Endothelial cell of umbilical vein (primary cell): ENCODE results near the gene FHOD3. TPM values are rescaled to one million over a fixed set of nuclear protein-coding genes. Genes with fewer than 3 reads are reported as not detected.

ENCODE experiments used
- BruUV-seq: library from RNA; stranded (reverse); fragments of 400-500 nt; replicated peaks from 2 replicates; lab custom pipeline; 2021; lab: Mats Ljungman, UMichigan
- CTCF ChIA-PET: fragments of 300-600, 350-600 bp; sonication (Branson Sonifier 250); formaldehyde crosslinking; loops from one replicate; lab custom pipeline; 2021; ENCODE audit warnings: antibody characterized with exemption, inconsistent platforms; lab: Charles Lee
- POLR2A ChIA-PET: fragments of 300-600, 350-600 bp; sonication (Branson Sonifier 250); formaldehyde crosslinking; loops from one replicate; lab custom pipeline; 2021; ENCODE audit warnings: antibody characterized with exemption, inconsistent platforms; lab: Charles Lee
- DNase-seq: peaks from one replicate; pipeline ENCODE4 v3.0.0-alpha.2; 2011; ENCODE audit warnings: low read depth, low spot score
- FAIRE-seq: peaks from 2 replicates; lab custom pipeline; 2011; peaks lifted over from hg19 to GRCh38; lab: Jason Lieb, UNC
- H2AFZ ChIP-seq: 2 replicates; pipeline ENCODE4 v1.6.0; 2012; ENCODE audit warnings: low read depth, low read length, control low read depth, inconsistent platforms
- H3K27ac ChIP-seq: 2 replicates; pipeline ENCODE4 v1.5.1; 2011; ENCODE audit warnings: low read depth, mild to moderate bottlenecking, control low read depth, low read length, moderate library complexity; ENCODE audit not compliant: insufficient read depth
- H3K27me3 ChIP-seq, 2 experiments: 2 replicates each; pipeline versions ENCODE4 v1.6.0 to v1.6.1; 2011; ENCODE audit warnings: low read length in 2 of 2, mixed read lengths in 1 of 2; ENCODE audit not compliant: control insufficient read depth in 2 of 2, insufficient read depth in 2 of 2
- H3K36me3 ChIP-seq, 2 experiments: 2 replicates in 1 of 2; 3 replicates in 1 of 2; pipeline ENCODE4 v1.5.1; 2011; ENCODE audit warnings: low read length in 2 of 2, mild to moderate bottlenecking in 1 of 2, moderate library complexity in 1 of 2; ENCODE audit not compliant: control insufficient read depth in 2 of 2, insufficient read depth in 2 of 2; ENCODE audit errors: extremely low read depth in 1 of 2
- H3K4me1 ChIP-seq: 3 replicates; pipeline ENCODE4 v1.5.1; 2011; ENCODE audit warnings: mild to moderate bottlenecking, low read length; ENCODE audit not compliant: control insufficient read depth, insufficient read depth; ENCODE audit errors: extremely low read depth
- H3K4me2 ChIP-seq: 2 replicates; pipeline ENCODE4 v1.6.1; 2011; ENCODE audit warnings: low read length, control low read depth, mixed read lengths; ENCODE audit not compliant: insufficient read depth
- H3K4me3 ChIP-seq, 3 experiments: fragments of 200-600 bp in 1 of 3; sonication (generic), shearing (Covaris generic) in 1 of 3; replicated peaks in 1 of 3; 2 replicates each; pipeline ENCODE4 v1.5.1; 2011 to 2016; ENCODE audit warnings: control low read depth in 3 of 3, low read length in 3 of 3, mild to moderate bottlenecking in 2 of 3, inconsistent platforms in 1 of 3, low read depth in 1 of 3, moderate library complexity in 1 of 3; ENCODE audit not compliant: insufficient read depth in 1 of 3
- H3K79me2 ChIP-seq: 2 replicates; pipeline ENCODE4 v1.6.0; 2012; ENCODE audit warnings: low read length, inconsistent platforms; ENCODE audit not compliant: control insufficient read depth, insufficient read depth
- H3K9ac ChIP-seq: replicated peaks from 2 replicates; pipeline ENCODE3; 2011; ENCODE audit warnings: low read length, control low read depth; ENCODE audit not compliant: insufficient read depth; ENCODE audit errors: extremely low read depth
- H3K9me1 ChIP-seq: replicated peaks from 3 replicates; pipeline ENCODE4 v1.6.0; 2011; ENCODE audit warnings: mild to moderate bottlenecking, low read length; ENCODE audit not compliant: control insufficient read depth, insufficient read depth; ENCODE audit errors: extremely low read depth
- H3K9me3 ChIP-seq: replicated peaks from 2 replicates; pipeline ENCODE4 v1.5.1; 2012; ENCODE audit warnings: low read length, inconsistent platforms; ENCODE audit not compliant: control insufficient read depth, insufficient read depth
- H4K20me1 ChIP-seq: replicated peaks from 2 replicates; pipeline ENCODE3; 2011; ENCODE audit warnings: mild to moderate bottlenecking, low read length; ENCODE audit not compliant: control insufficient read depth, insufficient read depth; ENCODE audit errors: extremely low read depth
- CTCF ChIP-seq, 2 donors: IDR thresholded peaks; 1 replicate in 1 of 2; 2 replicates in 1 of 2; pipeline ENCODE4 v1.5.1; 2011; ENCODE audit warnings: low read length in 2 of 2, mild to moderate bottlenecking in 2 of 2, moderate library complexity in 2 of 2, control low read depth in 1 of 2, inconsistent platforms in 1 of 2, low read depth in 1 of 2; ENCODE audit not compliant: insufficient read depth in 1 of 2; ENCODE audit errors: extremely low read depth in 1 of 2
- EZH2 ChIP-seq: IDR thresholded peaks from 2 replicates; pipeline ENCODE4 v1.6.1; 2012; ENCODE audit warnings: borderline replicate concordance, low read depth, mild to moderate bottlenecking, moderate library complexity, low read length, inconsistent platforms; ENCODE audit not compliant: severe bottlenecking
- FOS ChIP-seq: IDR thresholded peaks from 2 replicates; pipeline ENCODE4 v1.6.1; 2011; ENCODE audit warnings: mild to moderate bottlenecking, low read length, moderate library complexity, borderline replicate concordance; ENCODE audit not compliant: insufficient read depth
- GATA2 ChIP-seq: IDR thresholded peaks from 2 replicates; pipeline ENCODE4 v1.7.0; 2011; ENCODE audit warnings: low read depth, mild to moderate bottlenecking, moderate library complexity, mixed read lengths, low read length; ENCODE audit not compliant: insufficient read length, insufficient read depth
- JUN ChIP-seq: IDR thresholded peaks from 2 replicates; pipeline ENCODE4 v1.6.1; 2011; ENCODE audit warnings: borderline replicate concordance, low read depth; ENCODE audit not compliant: insufficient read length, insufficient read depth
- MAX ChIP-seq: IDR thresholded peaks from 2 replicates; pipeline ENCODE4 v1.6.1; 2011; ENCODE audit not compliant: insufficient read depth, insufficient read length
- MYC ChIP-seq: IDR thresholded peaks from one replicate; pipeline ENCODE4 v1.6.1; 2011; ENCODE audit warnings: mild to moderate bottlenecking, low read depth, low read length
- POLR2A ChIP-seq: IDR thresholded peaks from 2 replicates; pipeline ENCODE4 v1.6.1; 2012; ENCODE audit warnings: low read depth, mild to moderate bottlenecking, control low read depth, low read length
- POLR2AphosphoS5 ChIP-seq: IDR thresholded peaks from 2 replicates; pipeline ENCODE4 v1.6.1; 2012; ENCODE audit warnings: low read depth, mild to moderate bottlenecking, control low read depth, low read length, moderate library complexity; ENCODE audit not compliant: insufficient read depth
- dilution Hi-C: fragments of 300-500 bp; cut with MboI; formaldehyde crosslinking; loops from one replicate; pipeline ENCODE4 v1.15.0; 2019; ENCODE audit warnings: low sequenced_read_pairs; ENCODE audit not compliant: extremely low pct_ligation_motif_present
- intact Hi-C: fragments of 100-400 bp; cut with micrococcal nuclease; formaldehyde crosslinking; loops from one replicate; pipeline ENCODE4 v1.10.0; 2022
- polyA plus RNA-seq, 4 experiments: library from polyadenylated mRNA; depleted of rRNA in 3 of 4; stranded (reverse) in 3 of 4; unstranded in 1 of 4; fragments of >200 nt; gene quantifications; 2 replicates each; pipeline versions ENCODE4 v1.2.1 to v1.2.3, GENCODE V29; 2011 to 2012; ENCODE audit warnings: missing spikeins in 1 of 4
- total RNA-seq: library from RNA; stranded (reverse); gene quantifications from 2 replicates; pipeline ENCODE4 v1.2.3, GENCODE V29; 2021

Gene FHOD3
- total and polyA plus RNA-seq, 2 donors (not counting 3 experiments of a cell fraction or from before 2014, with no cell fraction given) = 0.06 to 1.5 TPM

GRCh38 chr18:36623091-36623490 is 325.6 kb downstream of the FHOD3 start:
- intact Hi-C loops = no loop called here
- POLR2A ChIA-PET = no interaction called here
- H3K9ac ChIP-seq = no peak overlapping the region

More at GRCh38 chr18:36623091-36623490, 325.6 kb downstream of the FHOD3 start:
- dilution Hi-C loops = no loop called here
- Histone ChIP-seq H3K27ac (no peak overlapping the region), H3K4me1 (no peaks in the 10 kb centered on the region), H2AFZ (no peak overlapping the region), H3K36me3 (no peaks in the 10 kb centered on the region), H3K4me3 (no peak overlapping the region), H3K9me1 (no peaks in the 10 kb centered on the region), H3K4me2 (no peak overlapping the region), H3K9me3 (no peaks in the 10 kb centered on the region), H4K20me1 (no peaks in the 10 kb centered on the region), H3K79me2 (no peaks in the 10 kb centered on the region), H3K27me3 (no peaks in the 10 kb centered on the region)
- FAIRE-seq (no peak), DNase-seq (no peak)
- no peak for TF ChIP-seq EZH2
- no peak for TF ChIP-seq CTCF (IDR thresholded peaks at IDR 0.05; ENCODE audit: extremely low read depth in 1 of 2, insufficient read depth in 1 of 2, low read depth in 1 of 2, low read length in 2 of 2)
- TF ChIP-seq MAX = no peak
- no peak for TF ChIP-seq FOS
- no peak for TF ChIP-seq POLR2AphosphoS5
- no peak for TF ChIP-seq MYC
- no peak for TF ChIP-seq JUN
- TF ChIP-seq POLR2A = no peak
- no peak for TF ChIP-seq GATA2
- no TSS peak for BruUV-seq
- CTCF ChIA-PET = no interaction called here
